PC-3 (cell line): ENCODE results near the gene LRRC75B.

Experiments
- CTCF ChIP-seq: fragments of 300-600 bp; sonication (generic); conservative IDR thresholded peaks from 2 replicates; pipeline ENCODE4 v1.5.1; 2017; ENCODE audit warnings: antibody characterized with exemption, low read depth, mild to moderate bottlenecking, low read length
- EZH2phosphoT487 ChIP-seq: fragments of 300-600 bp; sonication (generic); IDR thresholded peaks from 2 replicates; pipeline ENCODE4 v1.6.1; 2018; ENCODE audit warnings: mild to moderate bottlenecking, antibody characterized with exemption, low read length, borderline replicate concordance

GRCh38 chr22:24565077-24565476 lies 27.8 kb downstream of the LRRC75B start:
- no peak for TF ChIP-seq EZH2phosphoT487
- TF ChIP-seq CTCF = no peak
